SK-N-SH treated with all-trans-retinoic acid at 6 μM for 48 hours (cell line): ENCODE data around the gene TMEM87B.

Experiments
- ATAC-seq: fragments of 200-7000 bp; cut with Tn5 transposase; 3 replicates; pipeline ENCODE4 v1.9.1; 2020; ENCODE audit warnings: mild to moderate bottlenecking, moderate library complexity
- ARNTL ChIP-seq: fragments of 450-650 bp; formaldehyde crosslinking; IDR thresholded peaks from 2 replicates; pipeline ENCODE4 v1.5.0; 2020; ENCODE audit warnings: low read depth, mild to moderate bottlenecking, moderate library complexity, borderline replicate concordance
- CSDC2 ChIP-seq: fragments of 250-450 bp; sonication (Bioruptor Pico); IDR thresholded peaks from 2 replicates; pipeline ENCODE4 v1.5.0; 2020; ENCODE audit warnings: mild to moderate bottlenecking, moderate library complexity
- CSRNP3 ChIP-seq: fragments of 250-450 bp; sonication (Bioruptor Pico); IDR thresholded peaks from 2 replicates; pipeline ENCODE4 v1.5.1; 2021; ENCODE audit warnings: mild to moderate bottlenecking, moderate library complexity
- ESRRG ChIP-seq: fragments of 250-450 bp; sonication (Bioruptor Pico); IDR thresholded peaks from 2 replicates; pipeline ENCODE4 v1.6.1; 2021; ENCODE audit warnings: mild to moderate bottlenecking
- GLIS3 ChIP-seq: fragments of 250-450 bp; sonication (Bioruptor Pico); IDR thresholded peaks from 2 replicates; pipeline ENCODE4 v1.5.0; 2020; ENCODE audit warnings: mild to moderate bottlenecking, moderate library complexity
- ISL1 ChIP-seq: fragments of 250-450 bp; sonication (Bioruptor Pico); IDR thresholded peaks from 2 replicates; pipeline ENCODE4 v2.1.2; 2022; ENCODE audit warnings: mild to moderate bottlenecking, moderate library complexity
- OSR1 ChIP-seq: fragments of 250-450 bp; sonication (Bioruptor Pico); IDR thresholded peaks from 2 replicates; pipeline ENCODE4 v1.8.0; 2022; ENCODE audit warnings: moderate library complexity, mild to moderate bottlenecking, inconsistent platforms
- PPARA ChIP-seq: fragments of 250-450 bp; sonication (Bioruptor Pico); IDR thresholded peaks from 2 replicates; pipeline ENCODE4 v1.5.0; 2020; ENCODE audit warnings: mild to moderate bottlenecking, borderline replicate concordance
- RARB ChIP-seq: fragments of 250-450 bp; sonication (Bioruptor Pico); IDR thresholded peaks from 2 replicates; pipeline ENCODE4 v1.8.0; 2021; ENCODE audit warnings: mild to moderate bottlenecking, moderate library complexity
- SNAI2 ChIP-seq: fragments of 250-450 bp; sonication (Bioruptor Pico); IDR thresholded peaks from 2 replicates; pipeline ENCODE4 v1.5.0; 2020; ENCODE audit warnings: mild to moderate bottlenecking, moderate library complexity
- TCF4 ChIP-seq: fragments of 250-450 bp; sonication (Bioruptor Pico); IDR thresholded peaks from 2 replicates; pipeline ENCODE4 v1.8.0; 2021; ENCODE audit warnings: mild to moderate bottlenecking, moderate library complexity, borderline replicate concordance
- TOX ChIP-seq: fragments of 250-450 bp; sonication (Bioruptor Pico); IDR thresholded peaks from 2 replicates; pipeline ENCODE4 v1.8.0; 2021; ENCODE audit warnings: mild to moderate bottlenecking, moderate library complexity, borderline replicate concordance
- TSHZ2 ChIP-seq: fragments of 250-450 bp; sonication (Bioruptor Pico); IDR thresholded peaks from 2 replicates; pipeline ENCODE4 v1.5.0; 2020; ENCODE audit warnings: mild to moderate bottlenecking, moderate library complexity
- ZC3H10 ChIP-seq: fragments of 250-450 bp; sonication (Bioruptor Pico); IDR thresholded peaks from 2 replicates; pipeline ENCODE4 v1.5.1; 2021; ENCODE audit warnings: mild to moderate bottlenecking, moderate library complexity
- ZFP3 ChIP-seq: fragments of 250-450 bp; sonication (Bioruptor Pico); IDR thresholded peaks from 2 replicates; pipeline ENCODE4 v1.5.0; 2020; ENCODE audit warnings: mild to moderate bottlenecking, moderate library complexity
- ZNF565 ChIP-seq: fragments of 450-650 bp; formaldehyde crosslinking; conservative IDR thresholded peaks from 2 replicates; pipeline ENCODE4 v1.5.0; 2020; ENCODE audit warnings: low read depth, mild to moderate bottlenecking, moderate library complexity
- ZNF70 ChIP-seq: fragments of 450-650 bp; formaldehyde crosslinking; IDR thresholded peaks from 2 replicates; pipeline ENCODE4 v1.5.0; 2020; ENCODE audit warnings: mild to moderate bottlenecking, moderate library complexity
- ZNF8 ChIP-seq: fragments of 450-650 bp; formaldehyde crosslinking; IDR thresholded peaks from 2 replicates; pipeline ENCODE4 v1.5.0; 2020; ENCODE audit warnings: mild to moderate bottlenecking, moderate library complexity
- TF ChIP-seq, protein P1 (sequence below): fragments of 250-450 bp; sonication (Bioruptor Pico); IDR thresholded peaks from 2 replicates; pipeline ENCODE4 v1.5.1; 2020; ENCODE audit warnings: low read depth, mild to moderate bottlenecking, moderate library complexity
- TF ChIP-seq, protein P2 (sequence below): fragments of 250-450 bp; sonication (Bioruptor Pico); IDR thresholded peaks from 2 replicates; pipeline ENCODE4 v1.8.0; 2021; ENCODE audit warnings: low read depth, mild to moderate bottlenecking, moderate library complexity, borderline replicate concordance

TMEM87B gene

DNA sequence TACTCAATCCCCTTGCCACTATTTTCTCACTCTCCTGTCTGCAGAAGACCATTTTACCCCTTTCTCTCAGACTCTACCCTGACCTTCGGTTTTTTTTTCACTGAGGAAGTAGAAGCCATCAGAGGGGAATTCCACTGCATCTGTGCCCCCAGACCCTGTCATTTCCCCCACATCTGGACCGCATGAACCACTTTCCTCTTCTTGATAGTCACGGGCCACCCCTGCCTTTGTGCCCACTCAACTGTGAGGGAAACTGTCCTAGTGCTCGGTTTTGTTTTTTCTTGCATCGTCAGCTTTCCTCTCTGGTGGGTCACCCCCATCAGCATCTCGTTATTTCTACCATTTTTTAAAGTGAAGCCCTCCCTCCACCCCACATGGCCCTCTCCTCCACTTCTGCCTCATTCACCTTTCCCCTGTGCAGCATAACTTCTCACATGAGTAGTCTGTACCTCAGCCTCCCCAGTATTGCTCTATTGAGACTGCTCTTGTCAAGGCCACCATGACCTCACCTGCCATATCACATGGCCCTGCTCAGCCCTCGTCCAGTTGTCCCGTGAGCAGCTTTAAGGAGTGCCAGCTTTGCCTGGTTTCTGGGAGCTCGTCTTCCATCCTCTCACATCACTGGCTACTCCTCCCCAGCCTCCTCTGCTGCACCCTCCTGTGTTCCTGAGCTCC lies 32.4 kb downstream of the TMEM87B start:
- TF ChIP-seq TCF4 (CRISPR knock-in tag) (no peak), CSRNP3 (CRISPR knock-in tag) (no peak), ESRRG (CRISPR knock-in tag) (no peak), ZC3H10 (no peak), OSR1 (CRISPR knock-in tag) (no peak), CSDC2 (CRISPR knock-in tag) (no peak), GLIS3 (CRISPR knock-in tag) (no peak), RARB (no peak), ZNF565 (CRISPR knock-in tag) (no peak), TOX (no peak), ARNTL (CRISPR knock-in tag) (no peak), ISL1 (CRISPR knock-in tag) (no peak), ZFP3 (no peak), ZNF70 (CRISPR knock-in tag) (no peak), TSHZ2 (CRISPR knock-in tag) (no peak), PPARA (CRISPR knock-in tag) (no peak)
- TF ChIP-seq, protein P1, sequence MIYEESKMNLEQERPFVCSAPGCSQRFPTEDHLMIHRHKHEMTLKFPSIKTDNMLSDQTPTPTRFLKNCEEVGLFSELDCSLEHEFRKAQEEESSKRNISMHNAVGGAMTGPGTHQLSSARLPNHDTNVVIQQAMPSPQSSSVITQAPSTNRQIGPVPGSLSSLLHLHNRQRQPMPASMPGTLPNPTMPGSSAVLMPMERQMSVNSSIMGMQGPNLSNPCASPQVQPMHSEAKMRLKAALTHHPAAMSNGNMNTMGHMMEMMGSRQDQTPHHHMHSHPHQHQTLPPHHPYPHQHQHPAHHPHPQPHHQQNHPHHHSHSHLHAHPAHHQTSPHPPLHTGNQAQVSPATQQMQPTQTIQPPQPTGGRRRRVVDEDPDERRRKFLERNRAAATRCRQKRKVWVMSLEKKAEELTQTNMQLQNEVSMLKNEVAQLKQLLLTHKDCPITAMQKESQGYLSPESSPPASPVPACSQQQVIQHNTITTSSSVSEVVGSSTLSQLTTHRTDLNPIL, result no peak
- TF ChIP-seq, protein P2, sequence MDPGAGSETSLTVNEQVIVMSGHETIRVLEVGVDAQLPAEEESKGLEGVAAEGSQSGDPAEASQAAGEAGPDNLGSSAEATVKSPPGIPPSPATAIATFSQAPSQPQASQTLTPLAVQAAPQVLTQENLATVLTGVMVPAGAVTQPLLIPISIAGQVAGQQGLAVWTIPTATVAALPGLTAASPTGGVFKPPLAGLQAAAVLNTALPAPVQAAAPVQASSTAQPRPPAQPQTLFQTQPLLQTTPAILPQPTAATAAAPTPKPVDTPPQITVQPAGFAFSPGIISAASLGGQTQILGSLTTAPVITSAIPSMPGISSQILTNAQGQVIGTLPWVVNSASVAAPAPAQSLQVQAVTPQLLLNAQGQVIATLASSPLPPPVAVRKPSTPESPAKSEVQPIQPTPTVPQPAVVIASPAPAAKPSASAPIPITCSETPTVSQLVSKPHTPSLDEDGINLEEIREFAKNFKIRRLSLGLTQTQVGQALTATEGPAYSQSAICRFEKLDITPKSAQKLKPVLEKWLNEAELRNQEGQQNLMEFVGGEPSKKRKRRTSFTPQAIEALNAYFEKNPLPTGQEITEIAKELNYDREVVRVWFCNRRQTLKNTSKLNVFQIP (CRISPR knock-in tag), result no peak
- ATAC-seq, result no peak

- ATAC-seq, result no peak
- TF ChIP-seq ZNF8, result no peak
- TF ChIP-seq ARNTL (CRISPR knock-in tag), result no peak
- TF ChIP-seq TSHZ2 (CRISPR knock-in tag), result no peak
- TF ChIP-seq ZNF565 (CRISPR knock-in tag), result no peak
- no peak for TF ChIP-seq TOX
- no peak for TF ChIP-seq PPARA (CRISPR knock-in tag)
- no peak for TF ChIP-seq ESRRG (CRISPR knock-in tag)
- no peak for TF ChIP-seq CSDC2 (CRISPR knock-in tag)
- TF ChIP-seq SNAI2, result no peak
- TF ChIP-seq RARB, result no peak
- no peak for TF ChIP-seq OSR1 (CRISPR knock-in tag)
- TF ChIP-seq TCF4 (CRISPR knock-in tag), result no peak
- no peak for TF ChIP-seq ZNF70 (CRISPR knock-in tag)
- no peak for TF ChIP-seq ZFP3
- no peak for TF ChIP-seq ISL1 (CRISPR knock-in tag)
Measured at GRCh38 chr2:112089375-112089774, 34.3 kb downstream of the TMEM87B start.
